HG02571 (cell line): ENCODE measurements around the gene PARD6A.
A peak's percentile ranks its signal among the peaks of the same experiment; 100 is the strongest.

ENCODE experiments used
- ATAC-seq: cut with Tn5 transposase; IDR thresholded peaks from one replicate; pipeline ENCODE4 v1.9.1; 2021; ENCODE audit warnings: mild to moderate bottlenecking, moderate library complexity; ENCODE audit not compliant: unreplicated experiment

The PARD6A gene

GRCh38 chr16:67660564-67661028, at the start of gene PARD6A:
Gene PARD6A, plus strand, starts transcription at chr16:67660960. Its CDS starts 79 bp downstream, at chr16:67661039.
- ATAC-seq: peak; percentile 62

- ATAC-seq: no peak
Measured at GRCh38 chr16:67613808-67614207, 47.0 kb upstream of the PARD6A start.

- no peak for ATAC-seq
Measured at GRCh38 chr16:67628216-67628615, 32.5 kb upstream of the PARD6A start.

- no peak for ATAC-seq
Measured at GRCh38 chr16:67632415-67633172, 28.2 kb upstream of the PARD6A start.

GRCh38 chr16:67636713-67637112, 24.0 kb upstream of the PARD6A start:
- no peak for ATAC-seq

- ATAC-seq: no peak
Measured at GRCh38 chr16:67637625-67638024, 23.1 kb upstream of the PARD6A start.

GRCh38 chr16:67641779-67642708, 18.7 kb upstream of the PARD6A start:
- ATAC-seq: no peak

GRCh38 chr16:67644038-67644437, 16.7 kb upstream of the PARD6A start:
- ATAC-seq: no peak

GRCh38 chr16:67645397-67646121, 15.2 kb upstream of the PARD6A start:
- peak; percentile 4 for ATAC-seq

- no peak for ATAC-seq
Measured at GRCh38 chr16:67647111-67647651, 13.6 kb upstream of the PARD6A start.

GRCh38 chr16:67647681-67648080, 13.1 kb upstream of the PARD6A start:
- no peak for ATAC-seq

GRCh38 chr16:67648088-67648763, 12.5 kb upstream of the PARD6A start:
- no peak for ATAC-seq

GRCh38 chr16:67648764-67649407, 11.9 kb upstream of the PARD6A start:
- no peak for ATAC-seq

GRCh38 chr16:67649494-67649931, 11.2 kb upstream of the PARD6A start:
- ATAC-seq: no peak

- ATAC-seq: no peak
Measured at GRCh38 chr16:67650023-67650422, 10.7 kb upstream of the PARD6A start.

- no peak for ATAC-seq
Measured at GRCh38 chr16:67651039-67651438, 9.7 kb upstream of the PARD6A start.

GRCh38 chr16:67651847-67652246, 8.9 kb upstream of the PARD6A start:
- no peak for ATAC-seq

- ATAC-seq: no peak
Measured at GRCh38 chr16:67652578-67653127, 8.1 kb upstream of the PARD6A start.

GRCh38 chr16:67653128-67653788, 7.5 kb upstream of the PARD6A start:
- no peak for ATAC-seq
